ENCODE data around the gene TSPAN4.

The TSPAN4 gene

DNA sequence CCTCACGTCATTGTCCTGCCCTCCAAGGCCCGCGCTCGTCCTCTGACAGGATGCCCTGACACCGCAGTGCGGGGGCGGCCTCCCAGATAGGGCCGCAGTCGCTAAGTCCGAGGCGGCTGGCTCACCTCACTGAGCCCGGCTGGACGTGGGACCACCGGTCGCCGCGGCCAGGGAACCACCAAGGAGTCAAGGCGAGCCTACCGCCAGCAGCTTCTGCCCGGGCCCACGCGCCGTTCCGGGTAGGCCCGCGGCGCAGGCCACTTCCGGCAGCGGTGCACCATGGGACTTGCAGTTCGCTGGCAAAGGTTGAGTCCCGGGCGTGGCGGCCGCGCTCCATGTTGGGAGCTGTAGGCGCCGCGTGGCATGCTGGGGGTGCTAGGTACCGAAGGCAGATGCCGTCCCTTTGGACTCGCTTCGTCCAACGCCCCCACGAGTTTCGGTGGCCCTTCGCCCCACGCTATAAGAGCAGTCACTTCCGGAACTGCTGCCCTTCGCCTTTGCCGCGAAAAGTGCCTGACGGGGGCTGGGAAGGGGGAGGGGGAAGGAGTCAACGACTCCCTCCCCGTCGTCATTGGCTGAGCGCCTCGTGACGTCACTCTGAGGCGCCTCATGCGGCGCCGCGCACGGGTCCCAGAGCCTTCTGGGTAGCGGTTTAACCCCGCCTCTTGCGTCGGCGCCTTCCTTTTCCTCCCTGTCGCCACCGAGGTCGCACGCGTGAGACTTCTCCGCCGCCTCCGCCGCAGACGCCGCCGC lies 33.2 kb upstream of the TSPAN4 start, which contains the start of gene RPLP2 (continued):
- no peak for TF ChIP-seq ZNF510 (tag by site-specific recombination; IDR thresholded peaks at IDR 0.05; ENCODE audit: insufficient replicate concordance)
- TF ChIP-seq ZEB2 (tag by site-specific recombination; IDR thresholded peaks at IDR 0.05) = peak; percentile 93
- TF ChIP-seq GLIS1 (tag by site-specific recombination; IDR thresholded peaks at IDR 0.05) = peak; percentile 23; the same call in 1 of the 2 replicates
- peak; percentile 62 for TF ChIP-seq ZNF341 (tag by site-specific recombination; IDR thresholded peaks at IDR 0.05; ENCODE audit: low read depth)
- no peak for TF ChIP-seq ZNF302 (tag by site-specific recombination; IDR thresholded peaks at IDR 0.05; ENCODE audit: low read depth)
- no peak for TF ChIP-seq ZNF350 (tag by site-specific recombination; IDR thresholded peaks at IDR 0.05)
- TF ChIP-seq, protein P1, sequence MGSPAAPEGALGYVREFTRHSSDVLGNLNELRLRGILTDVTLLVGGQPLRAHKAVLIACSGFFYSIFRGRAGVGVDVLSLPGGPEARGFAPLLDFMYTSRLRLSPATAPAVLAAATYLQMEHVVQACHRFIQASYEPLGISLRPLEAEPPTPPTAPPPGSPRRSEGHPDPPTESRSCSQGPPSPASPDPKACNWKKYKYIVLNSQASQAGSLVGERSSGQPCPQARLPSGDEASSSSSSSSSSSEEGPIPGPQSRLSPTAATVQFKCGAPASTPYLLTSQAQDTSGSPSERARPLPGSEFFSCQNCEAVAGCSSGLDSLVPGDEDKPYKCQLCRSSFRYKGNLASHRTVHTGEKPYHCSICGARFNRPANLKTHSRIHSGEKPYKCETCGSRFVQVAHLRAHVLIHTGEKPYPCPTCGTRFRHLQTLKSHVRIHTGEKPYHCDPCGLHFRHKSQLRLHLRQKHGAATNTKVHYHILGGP (tag by site-specific recombination; IDR thresholded peaks at IDR 0.05) = no peak
- TF ChIP-seq KLF10 (tag by site-specific recombination; IDR thresholded peaks at IDR 0.05) = peak; percentile 54; the same call in 1 of the 2 replicates
- TF ChIP-seq, protein P2, sequence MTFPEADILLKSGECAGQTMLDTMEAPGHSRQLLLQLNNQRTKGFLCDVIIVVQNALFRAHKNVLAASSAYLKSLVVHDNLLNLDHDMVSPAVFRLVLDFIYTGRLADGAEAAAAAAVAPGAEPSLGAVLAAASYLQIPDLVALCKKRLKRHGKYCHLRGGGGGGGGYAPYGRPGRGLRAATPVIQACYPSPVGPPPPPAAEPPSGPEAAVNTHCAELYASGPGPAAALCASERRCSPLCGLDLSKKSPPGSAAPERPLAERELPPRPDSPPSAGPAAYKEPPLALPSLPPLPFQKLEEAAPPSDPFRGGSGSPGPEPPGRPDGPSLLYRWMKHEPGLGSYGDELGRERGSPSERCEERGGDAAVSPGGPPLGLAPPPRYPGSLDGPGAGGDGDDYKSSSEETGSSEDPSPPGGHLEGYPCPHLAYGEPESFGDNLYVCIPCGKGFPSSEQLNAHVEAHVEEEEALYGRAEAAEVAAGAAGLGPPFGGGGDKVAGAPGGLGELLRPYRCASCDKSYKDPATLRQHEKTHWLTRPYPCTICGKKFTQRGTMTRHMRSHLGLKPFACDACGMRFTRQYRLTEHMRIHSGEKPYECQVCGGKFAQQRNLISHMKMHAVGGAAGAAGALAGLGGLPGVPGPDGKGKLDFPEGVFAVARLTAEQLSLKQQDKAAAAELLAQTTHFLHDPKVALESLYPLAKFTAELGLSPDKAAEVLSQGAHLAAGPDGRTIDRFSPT (tag by site-specific recombination; IDR thresholded peaks at IDR 0.05) = peak; percentile 77; the same call in 1 of the 2 replicates
- TF ChIP-seq, protein P3, sequence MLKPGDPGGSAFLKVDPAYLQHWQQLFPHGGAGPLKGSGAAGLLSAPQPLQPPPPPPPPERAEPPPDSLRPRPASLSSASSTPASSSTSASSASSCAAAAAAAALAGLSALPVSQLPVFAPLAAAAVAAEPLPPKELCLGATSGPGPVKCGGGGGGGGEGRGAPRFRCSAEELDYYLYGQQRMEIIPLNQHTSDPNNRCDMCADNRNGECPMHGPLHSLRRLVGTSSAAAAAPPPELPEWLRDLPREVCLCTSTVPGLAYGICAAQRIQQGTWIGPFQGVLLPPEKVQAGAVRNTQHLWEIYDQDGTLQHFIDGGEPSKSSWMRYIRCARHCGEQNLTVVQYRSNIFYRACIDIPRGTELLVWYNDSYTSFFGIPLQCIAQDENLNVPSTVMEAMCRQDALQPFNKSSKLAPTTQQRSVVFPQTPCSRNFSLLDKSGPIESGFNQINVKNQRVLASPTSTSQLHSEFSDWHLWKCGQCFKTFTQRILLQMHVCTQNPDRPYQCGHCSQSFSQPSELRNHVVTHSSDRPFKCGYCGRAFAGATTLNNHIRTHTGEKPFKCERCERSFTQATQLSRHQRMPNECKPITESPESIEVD (tag by site-specific recombination; IDR thresholded peaks at IDR 0.05) = no peak
- no peak for TF ChIP-seq ZNF48 (tag by site-specific recombination; IDR thresholded peaks at IDR 0.05)
- no peak for TF ChIP-seq PRDM1 (tag by site-specific recombination; IDR thresholded peaks at IDR 0.05)
- TF ChIP-seq ZNF324 (tag by site-specific recombination; IDR thresholded peaks at IDR 0.05) = peak; percentile 85; the same call in 1 of the 2 replicates
- TF ChIP-seq, protein P4, sequence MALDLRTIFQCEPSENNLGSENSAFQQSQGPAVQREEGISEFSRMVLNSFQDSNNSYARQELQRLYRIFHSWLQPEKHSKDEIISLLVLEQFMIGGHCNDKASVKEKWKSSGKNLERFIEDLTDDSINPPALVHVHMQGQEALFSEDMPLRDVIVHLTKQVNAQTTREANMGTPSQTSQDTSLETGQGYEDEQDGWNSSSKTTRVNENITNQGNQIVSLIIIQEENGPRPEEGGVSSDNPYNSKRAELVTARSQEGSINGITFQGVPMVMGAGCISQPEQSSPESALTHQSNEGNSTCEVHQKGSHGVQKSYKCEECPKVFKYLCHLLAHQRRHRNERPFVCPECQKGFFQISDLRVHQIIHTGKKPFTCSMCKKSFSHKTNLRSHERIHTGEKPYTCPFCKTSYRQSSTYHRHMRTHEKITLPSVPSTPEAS (tag by site-specific recombination; IDR thresholded peaks at IDR 0.05) = no peak; the same call in 1 of the 2 replicates
- TF ChIP-seq, protein P5, sequence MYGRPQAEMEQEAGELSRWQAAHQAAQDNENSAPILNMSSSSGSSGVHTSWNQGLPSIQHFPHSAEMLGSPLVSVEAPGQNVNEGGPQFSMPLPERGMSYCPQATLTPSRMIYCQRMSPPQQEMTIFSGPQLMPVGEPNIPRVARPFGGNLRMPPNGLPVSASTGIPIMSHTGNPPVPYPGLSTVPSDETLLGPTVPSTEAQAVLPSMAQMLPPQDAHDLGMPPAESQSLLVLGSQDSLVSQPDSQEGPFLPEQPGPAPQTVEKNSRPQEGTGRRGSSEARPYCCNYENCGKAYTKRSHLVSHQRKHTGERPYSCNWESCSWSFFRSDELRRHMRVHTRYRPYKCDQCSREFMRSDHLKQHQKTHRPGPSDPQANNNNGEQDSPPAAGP (tag by site-specific recombination; IDR thresholded peaks at IDR 0.05) = peak; percentile 80
- TF ChIP-seq ZXDB (tag by site-specific recombination; IDR thresholded peaks at IDR 0.05) = peak; percentile 94
- TF ChIP-seq KLF8 (tag by site-specific recombination; IDR thresholded peaks at IDR 0.05) = peak; percentile 76; the same call in 1 of the 2 replicates
- TF ChIP-seq, protein P6, sequence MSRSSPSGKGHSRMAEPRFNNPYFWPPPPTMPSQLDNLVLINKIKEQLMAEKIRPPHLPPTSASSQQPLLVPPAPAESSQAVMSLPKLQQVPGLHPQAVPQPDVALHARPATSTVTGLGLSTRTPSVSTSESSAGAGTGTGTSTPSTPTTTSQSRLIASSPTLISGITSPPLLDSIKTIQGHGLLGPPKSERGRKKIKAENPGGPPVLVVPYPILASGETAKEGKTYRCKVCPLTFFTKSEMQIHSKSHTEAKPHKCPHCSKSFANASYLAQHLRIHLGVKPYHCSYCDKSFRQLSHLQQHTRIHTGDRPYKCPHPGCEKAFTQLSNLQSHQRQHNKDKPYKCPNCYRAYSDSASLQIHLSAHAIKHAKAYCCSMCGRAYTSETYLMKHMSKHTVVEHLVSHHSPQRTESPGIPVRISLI (tag by site-specific recombination; IDR thresholded peaks at IDR 0.05) = no peak
- no peak for TF ChIP-seq ZNF354C (tag by site-specific recombination; IDR thresholded peaks at IDR 0.05; ENCODE audit: borderline replicate concordance, low read depth)
- no peak for TF ChIP-seq ZNF571 (tag by site-specific recombination; IDR thresholded peaks at IDR 0.05)
- TF ChIP-seq ZNF132 (tag by site-specific recombination; IDR thresholded peaks at IDR 0.05; ENCODE audit: borderline replicate concordance) = no peak
- TF ChIP-seq ZNF184 (tag by site-specific recombination; IDR thresholded peaks at IDR 0.05) = no peak
- no peak for TF ChIP-seq ZNF174 (tag by site-specific recombination; IDR thresholded peaks at IDR 0.05)
- TF ChIP-seq, protein P7, sequence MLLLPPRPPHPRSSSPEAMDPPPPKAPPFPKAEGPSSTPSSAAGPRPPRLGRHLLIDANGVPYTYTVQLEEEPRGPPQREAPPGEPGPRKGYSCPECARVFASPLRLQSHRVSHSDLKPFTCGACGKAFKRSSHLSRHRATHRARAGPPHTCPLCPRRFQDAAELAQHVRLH (tag by site-specific recombination; IDR thresholded peaks at IDR 0.05) = peak; percentile 36; the same call in 1 of the 2 replicates
- no peak; the same call in 1 of the 2 replicates for TF ChIP-seq TRIM28 (IDR thresholded peaks at IDR 0.05; ENCODE audit: borderline replicate concordance, low read length)
- TF ChIP-seq, protein P8, sequence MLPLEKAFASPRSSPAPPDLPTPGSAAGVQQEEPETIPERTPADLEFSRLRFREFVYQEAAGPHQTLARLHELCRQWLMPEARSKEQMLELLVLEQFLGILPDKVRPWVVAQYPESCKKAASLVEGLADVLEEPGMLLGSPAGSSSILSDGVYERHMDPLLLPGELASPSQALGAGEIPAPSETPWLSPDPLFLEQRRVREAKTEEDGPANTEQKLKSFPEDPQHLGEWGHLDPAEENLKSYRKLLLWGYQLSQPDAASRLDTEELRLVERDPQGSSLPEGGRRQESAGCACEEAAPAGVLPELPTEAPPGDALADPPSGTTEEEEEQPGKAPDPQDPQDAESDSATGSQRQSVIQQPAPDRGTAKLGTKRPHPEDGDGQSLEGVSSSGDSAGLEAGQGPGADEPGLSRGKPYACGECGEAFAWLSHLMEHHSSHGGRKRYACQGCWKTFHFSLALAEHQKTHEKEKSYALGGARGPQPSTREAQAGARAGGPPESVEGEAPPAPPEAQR (tag by site-specific recombination; IDR thresholded peaks at IDR 0.05) = no peak
- TF ChIP-seq ZBTB17 (tag by site-specific recombination; IDR thresholded peaks at IDR 0.05) = peak; percentile 78
- no peak for TF ChIP-seq ZNF133 (tag by site-specific recombination; IDR thresholded peaks at IDR 0.05)
- peak; percentile 92 for TF ChIP-seq SP3 (tag by site-specific recombination; IDR thresholded peaks at IDR 0.05)

Measured in HEK293 (cell line).